NCI-H2196 treated with DMSO at 0.1 percent for 48 hours (cell line): ENCODE results near the gene ADAMTS6.

Experiments
- DNase-seq: peaks from one replicate; lab custom pipeline; 2025; ENCODE audit not compliant: unreplicated experiment; lab: John Stamatoyannopoulos, UW

The ADAMTS6 gene

GRCh38 chr5:65111961-65112658 is 369.6 kb downstream of the ADAMTS6 start:
- no peak for DNase-seq

- DNase-seq = no peak
These were observed 372.7 kb downstream of the ADAMTS6 start for GRCh38 chr5:65108786-65109743.

- DNase-seq = no peak
These were observed 376.4 kb downstream of the ADAMTS6 start for GRCh38 chr5:65105301-65105700.

GRCh38 chr5:65104831-65105230 is 376.9 kb downstream of the ADAMTS6 start:
- no peak for DNase-seq

- no peak for DNase-seq
These were observed 377.8 kb downstream of the ADAMTS6 start for GRCh38 chr5:65103756-65104440.

- no peak for DNase-seq
These were observed 378.6 kb downstream of the ADAMTS6 start for GRCh38 chr5:65102976-65103711.

GRCh38 chr5:65102371-65102975 is 379.2 kb downstream of the ADAMTS6 start:
- no peak for DNase-seq

- no peak for DNase-seq
These were observed 380.1 kb downstream of the ADAMTS6 start for GRCh38 chr5:65101632-65102100.

- DNase-seq = no peak
These were observed 380.6 kb downstream of the ADAMTS6 start for GRCh38 chr5:65100911-65101631.
